UCSD-AML1 (cell line): ENCODE results near the gene UBE3C.

Experiments
- DNase-seq: peaks from one replicate; lab custom pipeline; 2025; ENCODE audit not compliant: unreplicated experiment; lab: John Stamatoyannopoulos, UW

Gene UBE3C

GRCh38 chr7:157291404-157292080 is 152.8 kb downstream of the UBE3C start:
- no peak for DNase-seq

DNA sequence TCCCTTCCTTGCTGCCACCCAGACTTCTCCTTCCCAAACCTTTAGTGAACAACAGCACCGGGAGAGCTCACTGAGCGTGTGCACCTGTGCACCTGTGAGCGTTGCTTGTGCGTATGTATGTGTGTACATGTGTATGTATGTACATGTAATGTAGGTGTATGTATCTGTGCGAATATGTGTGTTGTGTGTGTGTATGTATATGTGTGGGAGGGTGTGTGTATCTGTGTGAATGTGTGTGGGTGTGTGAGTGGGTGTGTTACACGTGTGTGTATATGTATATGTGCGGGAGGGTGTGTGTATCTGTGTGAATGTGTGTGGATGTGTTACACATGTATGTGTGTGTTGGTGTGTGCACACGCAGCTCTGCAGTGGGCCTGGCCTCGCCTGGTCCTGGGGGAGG is 153.5 kb downstream of the UBE3C start:
- DNase-seq: no peak

GRCh38 chr7:157292770-157293412 is 154.2 kb downstream of the UBE3C start:
- DNase-seq: no peak

DNA sequence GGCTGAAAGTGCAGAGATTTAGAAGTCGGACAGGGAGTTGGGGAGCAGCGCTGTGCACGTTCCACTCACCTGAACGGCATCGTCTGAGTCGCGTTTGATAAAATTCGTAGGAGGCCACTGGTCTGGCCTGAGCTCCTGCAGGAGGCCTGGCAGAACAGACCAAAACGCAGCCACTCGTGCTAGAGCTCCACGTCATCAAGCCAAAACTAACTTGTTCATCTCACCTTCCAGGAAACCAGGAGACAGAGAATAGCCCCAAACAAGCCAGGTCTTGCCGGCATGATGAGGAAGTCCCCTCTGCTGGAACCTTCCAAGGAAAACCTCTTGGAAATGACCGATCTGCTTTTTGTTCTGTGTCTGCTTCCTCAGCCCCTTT is 154.7 kb downstream of the UBE3C start:
- DNase-seq: no peak

DNA sequence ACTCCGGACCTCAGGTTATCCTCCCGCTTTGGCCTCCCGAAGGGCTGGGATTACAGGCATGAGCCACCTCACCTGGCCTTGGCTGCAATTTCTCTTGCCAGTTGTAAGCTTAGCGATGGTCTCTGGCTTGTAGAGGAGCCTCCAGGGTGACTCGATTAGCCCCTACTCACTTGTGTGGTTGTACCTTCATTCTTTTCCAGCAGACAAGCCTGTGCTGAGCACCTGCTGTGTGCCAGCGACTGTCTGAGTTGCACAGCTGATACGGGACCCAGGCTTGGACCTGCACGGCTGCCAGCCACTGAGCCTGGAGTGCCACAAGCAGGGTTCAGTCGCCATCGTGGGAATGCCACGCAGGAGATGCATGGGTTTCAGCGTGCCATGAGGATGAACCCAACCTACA is 156.0 kb downstream of the UBE3C start:
- DNase-seq: no peak

- no peak for DNase-seq
These were observed 156.6 kb downstream of the UBE3C start for GRCh38 chr7:157295338-157295737.

DNA sequence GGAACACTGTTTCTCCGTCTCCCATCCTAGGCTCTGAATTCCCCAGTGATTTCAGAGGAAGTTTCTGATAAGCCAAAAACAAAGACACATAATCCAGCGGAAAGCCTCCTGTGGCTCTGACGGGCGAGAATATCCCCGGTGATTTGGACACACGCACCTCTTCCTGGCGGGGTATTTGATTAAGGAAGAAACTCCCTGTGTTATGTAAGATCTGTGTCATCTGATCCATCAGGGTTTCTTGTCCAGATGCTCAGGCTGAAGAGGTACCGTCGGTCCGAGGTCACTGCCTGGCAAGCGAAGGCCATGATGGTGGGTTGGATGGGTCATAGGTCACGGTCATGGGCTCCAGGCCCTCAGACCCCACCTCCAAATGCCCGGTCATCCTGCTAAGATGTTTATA is 158.5 kb downstream of the UBE3C start:
- DNase-seq: no peak

DNA sequence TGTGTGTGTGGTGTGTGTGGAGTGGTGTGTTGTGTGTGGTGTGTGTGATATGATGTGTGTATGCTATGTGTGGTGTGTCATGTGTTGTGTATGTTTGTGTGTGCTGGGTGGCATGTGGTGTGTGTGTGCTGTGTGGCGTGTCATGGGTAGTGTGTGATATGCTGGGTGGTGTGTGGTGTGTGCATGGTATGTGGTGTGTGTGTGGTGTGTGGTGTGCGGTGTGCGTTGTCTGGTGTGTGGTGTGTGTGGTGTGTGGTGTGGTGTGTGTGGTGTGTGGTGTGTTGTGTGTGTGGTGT is 160.5 kb downstream of the UBE3C start:
- DNase-seq: no peak

DNA sequence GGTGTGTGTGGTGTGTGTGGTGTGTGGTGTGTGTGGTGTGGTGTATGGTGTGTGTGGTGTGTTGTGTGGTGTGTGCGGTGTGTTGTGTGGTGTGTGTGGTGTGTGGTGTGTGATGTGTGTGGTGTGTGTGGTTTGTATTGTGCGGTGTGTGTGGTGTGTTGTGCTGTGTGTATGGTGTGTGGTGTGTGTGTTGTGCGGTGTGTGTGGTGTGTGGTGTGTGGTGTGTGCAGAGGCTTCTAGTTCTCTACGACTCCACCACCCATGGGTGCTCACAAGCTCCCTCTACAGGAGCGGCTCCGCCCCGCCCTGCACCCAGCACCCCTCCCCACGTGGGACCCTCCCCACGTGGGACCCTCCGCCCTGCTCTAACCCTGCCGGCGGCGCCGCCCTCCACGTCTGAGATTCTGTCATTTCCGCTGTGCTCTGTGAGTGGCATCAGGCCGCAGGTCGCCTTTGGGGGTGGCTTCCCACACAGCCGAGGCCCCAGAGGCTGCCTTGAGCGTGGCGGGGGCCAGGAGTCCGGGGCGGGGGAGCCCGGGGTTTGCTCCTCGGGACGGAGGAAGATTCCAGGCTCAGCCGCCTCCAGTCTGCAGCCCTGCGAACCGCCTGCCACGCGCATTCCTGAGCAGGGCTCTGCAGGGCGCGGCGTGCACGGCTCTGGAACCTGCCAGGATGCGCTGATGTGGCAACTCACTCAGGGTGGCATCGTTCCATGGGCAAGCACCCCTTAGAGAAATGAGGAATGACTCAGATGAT is 161.1 kb downstream of the UBE3C start:
- no peak for DNase-seq

GRCh38 chr7:157300369-157300825 is 161.7 kb downstream of the UBE3C start:
- no peak for DNase-seq

GRCh38 chr7:157301610-157302120 is 162.9 kb downstream of the UBE3C start:
- no peak for DNase-seq

DNA sequence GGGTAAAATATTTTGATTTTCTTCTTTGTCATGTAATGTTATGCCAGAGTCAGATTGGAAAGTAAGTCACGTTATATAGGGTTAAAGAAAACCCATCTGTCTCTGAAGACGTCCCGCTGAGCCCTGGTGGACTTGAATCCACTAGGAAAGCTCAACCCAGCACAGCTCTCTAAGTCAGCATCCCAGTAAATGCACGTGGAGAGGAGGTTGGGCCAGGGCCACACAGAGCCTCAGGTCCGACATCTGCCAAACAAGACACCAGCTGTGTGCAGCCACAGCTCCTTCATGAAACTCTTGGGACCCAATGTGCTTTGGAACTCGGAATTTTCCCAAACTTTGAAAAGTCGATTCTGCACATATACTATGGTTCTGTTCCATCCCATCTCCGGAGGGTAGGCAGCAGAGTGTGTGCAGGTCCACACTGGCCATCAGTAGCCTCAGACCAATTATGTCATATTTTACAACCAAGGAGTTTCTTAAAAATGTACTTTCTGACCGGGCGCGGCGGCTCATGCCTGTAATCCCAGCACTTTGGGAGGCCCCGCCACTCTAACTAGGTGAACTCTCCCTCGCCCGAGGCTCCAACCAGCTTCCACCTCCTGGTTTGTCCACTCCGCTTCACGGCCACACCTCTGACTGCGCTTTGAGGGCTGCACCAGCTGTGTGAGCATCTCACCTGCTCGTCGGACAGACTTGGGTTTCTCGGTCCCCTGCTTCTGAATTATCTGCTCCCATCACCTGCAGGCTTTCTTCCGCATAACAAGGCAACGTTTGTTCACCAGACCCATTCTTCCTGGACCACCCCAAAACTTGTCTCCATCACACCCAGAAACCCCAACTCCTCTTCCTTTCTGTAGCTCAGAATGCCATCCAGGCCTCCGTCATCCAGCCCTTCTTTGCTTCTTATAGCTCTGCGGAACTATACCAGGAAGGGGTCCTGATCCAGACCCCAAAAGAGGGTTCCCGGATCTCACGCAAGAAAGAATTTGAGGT is 168.4 kb downstream of the UBE3C start:
- DNase-seq: no peak

- DNase-seq: no peak
These were observed 171.4 kb downstream of the UBE3C start for GRCh38 chr7:157309988-157310668.

DNA sequence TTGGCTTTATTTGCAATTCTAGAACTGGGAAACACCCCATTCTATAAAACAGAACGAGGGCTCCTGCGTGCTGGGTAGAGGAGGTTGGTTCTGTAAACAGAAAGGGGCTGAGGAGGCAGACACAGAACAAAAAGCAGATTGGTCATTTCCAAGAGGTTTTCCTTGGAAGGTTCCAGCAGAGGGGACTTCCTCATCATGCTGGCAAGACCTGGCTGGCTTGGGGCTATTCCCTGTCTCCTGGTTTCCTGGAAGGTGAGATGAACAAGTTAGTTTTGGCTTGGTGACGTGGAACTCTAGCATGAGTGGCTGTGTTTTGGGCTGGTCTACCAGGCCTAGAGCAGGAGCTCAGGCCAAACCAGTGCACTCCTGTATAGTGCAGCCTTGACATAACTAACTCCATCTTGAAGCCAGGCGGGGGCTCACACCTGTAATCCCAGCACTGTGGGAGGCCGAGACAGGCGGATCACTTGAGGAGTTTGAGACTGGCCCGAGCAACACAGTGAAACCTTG is 172.0 kb downstream of the UBE3C start:
- DNase-seq: no peak

- DNase-seq: no peak
These were observed 174.2 kb downstream of the UBE3C start for GRCh38 chr7:157312941-157313340.

GRCh38 chr7:157313645-157314044 is 174.9 kb downstream of the UBE3C start:
- no peak for DNase-seq

DNA sequence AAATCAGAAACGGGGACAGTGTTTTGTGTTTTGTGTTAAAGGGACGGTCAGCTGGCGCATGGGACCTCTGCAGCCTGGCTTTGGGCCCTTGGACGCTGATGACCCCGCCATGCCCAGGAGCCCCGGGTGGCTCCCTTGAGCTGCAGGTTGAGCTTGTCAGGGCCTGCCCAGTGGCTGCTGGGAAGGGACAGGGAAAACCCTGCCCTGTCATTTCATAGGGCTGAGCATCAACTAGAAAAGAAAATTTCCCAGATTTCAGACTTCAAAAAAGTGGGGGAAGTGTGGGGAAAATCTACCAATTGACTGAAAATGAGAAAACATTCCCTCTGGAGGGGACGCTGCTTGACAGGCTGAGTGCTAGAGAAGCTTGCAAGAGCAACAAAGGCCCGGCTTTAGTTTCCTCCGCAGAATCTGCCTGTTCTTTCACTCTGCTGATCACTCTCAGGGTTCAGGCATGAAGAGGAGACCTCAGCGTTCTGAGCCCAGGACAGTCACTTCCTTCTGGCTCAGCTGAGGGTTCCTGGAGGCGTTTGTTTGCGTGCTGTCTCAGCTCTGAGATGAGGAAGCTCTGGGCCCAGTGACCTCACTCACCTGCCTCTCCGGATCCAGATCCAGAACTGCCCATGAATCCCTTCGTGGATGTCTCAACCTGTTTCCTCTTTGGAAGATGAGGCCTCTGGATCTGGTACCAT is 179.4 kb downstream of the UBE3C start:
- DNase-seq: peak; percentile 24
